ENCODE measurements around the gene GNB1L.

DNA sequence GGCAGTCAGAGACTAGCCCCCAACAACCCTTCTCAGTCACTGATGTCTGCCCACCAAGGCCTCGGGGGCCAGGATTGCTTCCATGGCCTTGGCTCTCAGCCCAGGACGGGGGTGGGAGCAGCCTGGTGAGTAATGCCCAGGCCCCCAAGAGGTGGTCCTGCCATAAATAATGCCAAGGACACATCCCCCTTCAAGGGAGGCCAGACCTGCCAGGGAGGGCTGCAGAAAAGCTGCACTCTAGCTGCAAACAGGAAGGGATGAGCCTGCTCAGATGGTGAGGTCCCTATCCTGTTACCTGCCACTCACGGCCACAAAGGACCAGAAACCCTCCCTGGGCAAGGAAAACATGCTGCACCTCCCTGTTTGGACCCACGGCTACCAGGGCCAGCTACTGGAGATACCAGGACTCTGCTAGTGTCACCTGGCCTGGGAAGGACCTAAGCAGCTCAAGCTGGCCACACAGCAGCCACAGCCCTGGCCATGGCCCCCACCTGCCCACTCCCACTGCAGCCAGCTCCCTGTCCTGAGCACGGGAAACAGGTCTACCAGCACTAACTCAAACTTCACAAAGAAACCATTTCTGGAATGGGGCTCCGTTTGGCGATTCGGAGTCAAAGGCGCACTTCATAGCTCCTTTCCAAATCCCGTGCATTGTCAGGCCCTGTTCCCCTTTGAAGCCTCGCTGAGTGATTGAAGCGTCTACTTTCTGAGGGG, 12.1 kb downstream of the GNB1L start:
- TF ChIP-seq, protein P1, sequence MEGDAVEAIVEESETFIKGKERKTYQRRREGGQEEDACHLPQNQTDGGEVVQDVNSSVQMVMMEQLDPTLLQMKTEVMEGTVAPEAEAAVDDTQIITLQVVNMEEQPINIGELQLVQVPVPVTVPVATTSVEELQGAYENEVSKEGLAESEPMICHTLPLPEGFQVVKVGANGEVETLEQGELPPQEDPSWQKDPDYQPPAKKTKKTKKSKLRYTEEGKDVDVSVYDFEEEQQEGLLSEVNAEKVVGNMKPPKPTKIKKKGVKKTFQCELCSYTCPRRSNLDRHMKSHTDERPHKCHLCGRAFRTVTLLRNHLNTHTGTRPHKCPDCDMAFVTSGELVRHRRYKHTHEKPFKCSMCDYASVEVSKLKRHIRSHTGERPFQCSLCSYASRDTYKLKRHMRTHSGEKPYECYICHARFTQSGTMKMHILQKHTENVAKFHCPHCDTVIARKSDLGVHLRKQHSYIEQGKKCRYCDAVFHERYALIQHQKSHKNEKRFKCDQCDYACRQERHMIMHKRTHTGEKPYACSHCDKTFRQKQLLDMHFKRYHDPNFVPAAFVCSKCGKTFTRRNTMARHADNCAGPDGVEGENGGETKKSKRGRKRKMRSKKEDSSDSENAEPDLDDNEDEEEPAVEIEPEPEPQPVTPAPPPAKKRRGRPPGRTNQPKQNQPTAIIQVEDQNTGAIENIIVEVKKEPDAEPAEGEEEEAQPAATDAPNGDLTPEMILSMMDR (IDR thresholded peaks at IDR 0.05; ENCODE audit: low read depth, low read length): no peak
- no peak for TF ChIP-seq EZH2phosphoT487 (IDR thresholded peaks at IDR 0.05; ENCODE audit: low read depth)
